ENCODE measurements around the gene ITPRIPL1. TPM values are rescaled to one million over a fixed set of nuclear protein-coding genes. Genes with fewer than 3 reads are reported as not detected.
A peak's percentile ranks its signal among the peaks of the same experiment; 100 is the strongest.

ITPRIPL1 gene
- polyA plus RNA-seq, 1 donor from 2014 or later, result not detected

- Histone ChIP-seq H3K9me2 (ENCODE audit: insufficient read depth, low read length) (no peaks in the 10 kb centered on the region), H2AFZ (ENCODE audit: low read depth, low read length) (peak within 1 kb of the TSS; percentile 98), H3K4me3 (ENCODE audit: low read length) (peak within 1 kb of the TSS; percentile 85), H3K9me3 (ENCODE audit: low read length) (no peaks in the 10 kb centered on the region), H3K9ac (ENCODE audit: low read length) (peak within 1 kb of the TSS; percentile 85), H3K36me3 (ENCODE audit: insufficient read depth, low read length) (no peaks in the 10 kb centered on the region), H4K20me1 (ENCODE audit: insufficient read depth) (no peaks in the 10 kb centered on the region), H3K27ac (ENCODE audit: low read length) (peak within 1 kb of the TSS; percentile 83), H3K27me3 (ENCODE audit: insufficient read depth, low read depth, low read length) (no peaks in the 10 kb centered on the region), H3K4me2 (ENCODE audit: low read length) (peak within 1 kb of the TSS; percentile 92), H3F3A (ENCODE audit: insufficient read depth, low read length, poor library complexity, severe bottlenecking) (no peaks in the 10 kb centered on the region), H3K79me2 (replicated peaks; ENCODE audit: insufficient read depth, low read length) (peaks cover 44% of the 10 kb centered on the region)
- TF ChIP-seq RAD21 (conservative IDR thresholded peaks at IDR 0.05) (peak; percentile 53), TAF1 (IDR thresholded peaks at IDR 0.05; ENCODE audit: low read depth) (no peak), POLR2AphosphoS5 (IDR thresholded peaks at IDR 0.05) (peak; percentile 96), MXI1 (conservative IDR thresholded peaks at IDR 0.05; ENCODE audit: poor library complexity, severe bottlenecking) (peak; percentile 95), EZH2 (IDR thresholded peaks at IDR 0.05; ENCODE audit: borderline replicate concordance, insufficient read depth, low read length, poor library complexity, severe bottlenecking) (no peak), SMC3 (conservative IDR thresholded peaks at IDR 0.05; ENCODE audit: poor library complexity) (peak; percentile 61), CTCF (IDR thresholded peaks at IDR 0.05; ENCODE audit: poor library complexity, severe bottlenecking) (no peak), EP300 (conservative IDR thresholded peaks at IDR 0.05; ENCODE audit: poor library complexity, severe bottlenecking) (peak; percentile 82)
- TF ChIP-seq, protein P1, sequence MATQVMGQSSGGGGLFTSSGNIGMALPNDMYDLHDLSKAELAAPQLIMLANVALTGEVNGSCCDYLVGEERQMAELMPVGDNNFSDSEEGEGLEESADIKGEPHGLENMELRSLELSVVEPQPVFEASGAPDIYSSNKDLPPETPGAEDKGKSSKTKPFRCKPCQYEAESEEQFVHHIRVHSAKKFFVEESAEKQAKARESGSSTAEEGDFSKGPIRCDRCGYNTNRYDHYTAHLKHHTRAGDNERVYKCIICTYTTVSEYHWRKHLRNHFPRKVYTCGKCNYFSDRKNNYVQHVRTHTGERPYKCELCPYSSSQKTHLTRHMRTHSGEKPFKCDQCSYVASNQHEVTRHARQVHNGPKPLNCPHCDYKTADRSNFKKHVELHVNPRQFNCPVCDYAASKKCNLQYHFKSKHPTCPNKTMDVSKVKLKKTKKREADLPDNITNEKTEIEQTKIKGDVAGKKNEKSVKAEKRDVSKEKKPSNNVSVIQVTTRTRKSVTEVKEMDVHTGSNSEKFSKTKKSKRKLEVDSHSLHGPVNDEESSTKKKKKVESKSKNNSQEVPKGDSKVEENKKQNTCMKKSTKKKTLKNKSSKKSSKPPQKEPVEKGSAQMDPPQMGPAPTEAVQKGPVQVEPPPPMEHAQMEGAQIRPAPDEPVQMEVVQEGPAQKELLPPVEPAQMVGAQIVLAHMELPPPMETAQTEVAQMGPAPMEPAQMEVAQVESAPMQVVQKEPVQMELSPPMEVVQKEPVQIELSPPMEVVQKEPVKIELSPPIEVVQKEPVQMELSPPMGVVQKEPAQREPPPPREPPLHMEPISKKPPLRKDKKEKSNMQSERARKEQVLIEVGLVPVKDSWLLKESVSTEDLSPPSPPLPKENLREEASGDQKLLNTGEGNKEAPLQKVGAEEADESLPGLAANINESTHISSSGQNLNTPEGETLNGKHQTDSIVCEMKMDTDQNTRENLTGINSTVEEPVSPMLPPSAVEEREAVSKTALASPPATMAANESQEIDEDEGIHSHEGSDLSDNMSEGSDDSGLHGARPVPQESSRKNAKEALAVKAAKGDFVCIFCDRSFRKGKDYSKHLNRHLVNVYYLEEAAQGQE (IDR thresholded peaks at IDR 0.05; ENCODE audit: borderline replicate concordance), result no peak
These were observed 19.8 kb upstream of the ITPRIPL1 start, which contains the start of gene SNRNP200 for GRCh38 chr2:96305091-96305978. SNRNP200 (minus strand) TSS chr2:96305546; CDS start chr2:96305437, 109 bp downstream.

DNA sequence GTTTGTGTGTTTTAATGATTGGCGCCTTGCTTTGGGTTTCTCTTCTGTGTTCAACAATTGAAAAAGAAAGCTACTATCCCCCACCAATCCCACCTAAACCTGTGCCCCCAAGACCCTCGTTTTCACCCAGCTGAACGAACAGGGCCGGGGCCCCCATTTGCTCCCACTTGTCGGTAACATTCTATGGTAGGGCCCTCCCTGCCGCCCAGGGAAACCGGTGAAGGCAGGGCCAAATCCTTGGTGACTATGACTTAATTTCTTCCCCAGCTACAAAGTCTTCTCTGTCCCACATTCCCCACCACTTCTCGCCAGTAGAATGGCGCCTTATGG lies 19.2 kb upstream of the ITPRIPL1 start:
- peak overlapping the region; percentile 98 for H2AFZ ChIP-seq (ENCODE audit: low read depth, low read length)
- no peaks in the 10 kb centered on the region for H3K9me3 ChIP-seq (ENCODE audit: low read length)
- H3K4me2 ChIP-seq (ENCODE audit: low read length), result peak overlapping the region; percentile 92
- peaks cover 44% of the 10 kb centered on the region for H3K79me2 ChIP-seq (replicated peaks; ENCODE audit: insufficient read depth, low read length)
- H3K36me3 ChIP-seq (ENCODE audit: insufficient read depth, low read length), result no peaks in the 10 kb centered on the region
- H3K27ac ChIP-seq (ENCODE audit: low read length), result peak overlapping the region; percentile 83
- no peaks in the 10 kb centered on the region for H4K20me1 ChIP-seq (ENCODE audit: insufficient read depth)
- no peaks in the 10 kb centered on the region for H3K9me2 ChIP-seq (ENCODE audit: insufficient read depth, low read length)
- no peak for TF ChIP-seq EP300 (conservative IDR thresholded peaks at IDR 0.05; ENCODE audit: poor library complexity, severe bottlenecking)
- TF ChIP-seq EZH2 (IDR thresholded peaks at IDR 0.05; ENCODE audit: borderline replicate concordance, insufficient read depth, low read length, poor library complexity, severe bottlenecking), result no peak
- TF ChIP-seq, protein P1 (IDR thresholded peaks at IDR 0.05; ENCODE audit: borderline replicate concordance), result no peak
- no peak for TF ChIP-seq CTCF (IDR thresholded peaks at IDR 0.05; ENCODE audit: poor library complexity, severe bottlenecking)
- TF ChIP-seq TAF1 (IDR thresholded peaks at IDR 0.05; ENCODE audit: low read depth), result no peak
- TF ChIP-seq SMC3 (conservative IDR thresholded peaks at IDR 0.05; ENCODE audit: poor library complexity), result no peak
- no peak for TF ChIP-seq MXI1 (conservative IDR thresholded peaks at IDR 0.05; ENCODE audit: poor library complexity, severe bottlenecking)
- TF ChIP-seq RAD21 (conservative IDR thresholded peaks at IDR 0.05), result no peak
- no peak for TF ChIP-seq POLR2AphosphoS5 (IDR thresholded peaks at IDR 0.05)
- peak overlapping the region; percentile 85 for H3K9ac ChIP-seq (ENCODE audit: low read length)
- no peaks in the 10 kb centered on the region for H3F3A ChIP-seq (ENCODE audit: insufficient read depth, low read length, poor library complexity, severe bottlenecking)
- H3K27me3 ChIP-seq (ENCODE audit: insufficient read depth, low read depth, low read length), result no peaks in the 10 kb centered on the region
- peak overlapping the region; percentile 85 for H3K4me3 ChIP-seq (ENCODE audit: low read length)

All from neural cell (in vitro differentiated cells).